AG09319 (cell line): ENCODE data around the gene CDC5L.

Source experiments
- DNase-seq: peaks from one replicate; pipeline ENCODE4 v3.0.0-alpha.2; 2010; ENCODE audit warnings: low read depth; ENCODE audit errors: extremely low read depth
- CTCF ChIP-seq: IDR thresholded peaks from 2 replicates; pipeline ENCODE4 v1.5.1; 2011; ENCODE audit warnings: low read depth, mild to moderate bottlenecking, inconsistent platforms, low read length, moderate library complexity

The CDC5L gene

GRCh38 chr6:44415449-44415848, 27.9 kb downstream of the CDC5L start:
- no peak for TF ChIP-seq CTCF
- DNase-seq: no peak

- no peak for DNase-seq
- no peak for TF ChIP-seq CTCF
These were observed 28.5 kb downstream of the CDC5L start for GRCh38 chr6:44415873-44416502.

GRCh38 chr6:44422531-44422930, 35.0 kb downstream of the CDC5L start:
- no peak for TF ChIP-seq CTCF
- DNase-seq: no peak

GRCh38 chr6:44423306-44423705, 35.8 kb downstream of the CDC5L start:
- TF ChIP-seq CTCF: no peak
- DNase-seq: no peak

- no peak for TF ChIP-seq CTCF
- DNase-seq: no peak
These were observed 38.4 kb downstream of the CDC5L start for GRCh38 chr6:44425951-44426350.

GRCh38 chr6:44428682-44429081, 41.2 kb downstream of the CDC5L start:
- no peak for DNase-seq
- no peak for TF ChIP-seq CTCF

- no peak for TF ChIP-seq CTCF
- DNase-seq: no peak
These were observed 42.8 kb downstream of the CDC5L start for GRCh38 chr6:44430326-44430725.
